Endometrial microvascular endothelial cells (primary cell): ENCODE data around the gene TMEM222. TPM values are rescaled to one million over a fixed set of nuclear protein-coding genes. Genes with fewer than 3 reads are reported as not detected.

Source experiments
- total RNA-seq: library from RNA; depleted of rRNA; stranded (reverse); fragments of >200 nt; gene quantifications from one replicate; pipeline ENCODE4 v1.2.3, GENCODE V29; 2015; ENCODE audit errors: inconsistent ontology term

Gene TMEM222
- total RNA-seq, 1 donor from 2014 or later: 29.5 TPM

Other genes starting within 250 kb of the TMEM222 start
- gene SLC9A1, start 167.0 kb upstream of the TMEM222 start, total RNA-seq: 45.5 TPM
- gene WDTC1, start 87.5 kb upstream of the TMEM222 start, total RNA-seq: 25.2 TPM
- not detected for gene SYTL1, start 19.9 kb downstream of the TMEM222 start, total RNA-seq
- 18.0 TPM for gene MAP3K6, start 44.8 kb downstream of the TMEM222 start, total RNA-seq
- gene FCN3, start 52.7 kb downstream of the TMEM222 start, total RNA-seq: 1.9 TPM
- not detected for gene CD164L2, start 61.2 kb downstream of the TMEM222 start, total RNA-seq
- 1.9 TPM for gene GPR3, start 70.5 kb downstream of the TMEM222 start, total RNA-seq
- gene WASF2, start 168.0 kb downstream of the TMEM222 start, total RNA-seq: 29.3 TPM